GM20000 (cell line): ENCODE results near the gene GYG1.
A peak's percentile ranks its signal among the peaks of the same experiment; 100 is the strongest.

Source experiments
- DNase-seq: peaks from one replicate; pipeline ENCODE4 v3.0.0; 2012; ENCODE audit warnings: low spot score
- TF ChIP-seq, protein P1 (sequence below): IDR thresholded peaks from 2 replicates; pipeline ENCODE4 v1.5.1; 2012; ENCODE audit warnings: mild to moderate bottlenecking, control low read depth; ENCODE audit errors: extremely low read depth, missing control alignments

Gene GYG1

GRCh38 chr3:148991219-148992026, at the start of gene GYG1:
Gene GYG1 (plus strand): TSS chr3:148991540. CDS start chr3:148991641, 101 bp downstream.
- TF ChIP-seq, protein P1, sequence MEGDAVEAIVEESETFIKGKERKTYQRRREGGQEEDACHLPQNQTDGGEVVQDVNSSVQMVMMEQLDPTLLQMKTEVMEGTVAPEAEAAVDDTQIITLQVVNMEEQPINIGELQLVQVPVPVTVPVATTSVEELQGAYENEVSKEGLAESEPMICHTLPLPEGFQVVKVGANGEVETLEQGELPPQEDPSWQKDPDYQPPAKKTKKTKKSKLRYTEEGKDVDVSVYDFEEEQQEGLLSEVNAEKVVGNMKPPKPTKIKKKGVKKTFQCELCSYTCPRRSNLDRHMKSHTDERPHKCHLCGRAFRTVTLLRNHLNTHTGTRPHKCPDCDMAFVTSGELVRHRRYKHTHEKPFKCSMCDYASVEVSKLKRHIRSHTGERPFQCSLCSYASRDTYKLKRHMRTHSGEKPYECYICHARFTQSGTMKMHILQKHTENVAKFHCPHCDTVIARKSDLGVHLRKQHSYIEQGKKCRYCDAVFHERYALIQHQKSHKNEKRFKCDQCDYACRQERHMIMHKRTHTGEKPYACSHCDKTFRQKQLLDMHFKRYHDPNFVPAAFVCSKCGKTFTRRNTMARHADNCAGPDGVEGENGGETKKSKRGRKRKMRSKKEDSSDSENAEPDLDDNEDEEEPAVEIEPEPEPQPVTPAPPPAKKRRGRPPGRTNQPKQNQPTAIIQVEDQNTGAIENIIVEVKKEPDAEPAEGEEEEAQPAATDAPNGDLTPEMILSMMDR = peak; percentile 73
- peak; percentile 94 for DNase-seq

DNA sequence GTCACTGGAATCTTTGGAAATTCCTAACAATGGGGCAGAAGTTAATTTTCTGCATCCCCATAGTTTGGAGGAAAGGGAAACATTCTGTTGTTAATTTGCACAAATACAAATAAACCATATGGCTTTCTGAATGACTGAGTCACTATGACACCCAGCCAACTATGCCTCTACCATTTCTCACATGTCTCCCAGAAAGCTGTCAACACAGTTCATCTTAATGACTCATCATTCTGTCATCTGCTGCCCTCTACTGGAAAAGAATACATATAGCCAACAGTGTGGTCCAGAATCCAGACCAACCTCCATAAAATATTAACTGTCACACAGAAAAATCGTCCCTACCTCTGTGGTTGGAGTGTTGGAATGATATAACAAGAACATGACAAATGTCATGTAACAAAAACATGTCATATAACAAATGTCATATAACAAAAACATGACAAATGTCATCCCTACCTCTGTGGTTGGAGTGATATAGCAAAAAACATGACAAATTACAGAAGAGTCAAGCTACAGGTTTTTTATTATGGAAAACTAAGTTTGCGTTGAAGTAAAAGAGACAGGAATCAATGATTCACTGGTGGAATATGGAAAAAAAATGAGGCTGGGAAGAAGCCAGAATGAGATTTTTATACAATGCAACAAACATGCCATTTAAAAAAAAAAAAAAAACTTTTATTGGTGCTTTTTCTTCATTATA, 47.7 kb upstream of the GYG1 start:
- DNase-seq = peak; percentile 77
- TF ChIP-seq, protein P1 = peak; percentile 65

- TF ChIP-seq, protein P1 = no peak
- no peak for DNase-seq
Measured at GRCh38 chr3:148945116-148945515, 46.2 kb upstream of the GYG1 start.

DNA sequence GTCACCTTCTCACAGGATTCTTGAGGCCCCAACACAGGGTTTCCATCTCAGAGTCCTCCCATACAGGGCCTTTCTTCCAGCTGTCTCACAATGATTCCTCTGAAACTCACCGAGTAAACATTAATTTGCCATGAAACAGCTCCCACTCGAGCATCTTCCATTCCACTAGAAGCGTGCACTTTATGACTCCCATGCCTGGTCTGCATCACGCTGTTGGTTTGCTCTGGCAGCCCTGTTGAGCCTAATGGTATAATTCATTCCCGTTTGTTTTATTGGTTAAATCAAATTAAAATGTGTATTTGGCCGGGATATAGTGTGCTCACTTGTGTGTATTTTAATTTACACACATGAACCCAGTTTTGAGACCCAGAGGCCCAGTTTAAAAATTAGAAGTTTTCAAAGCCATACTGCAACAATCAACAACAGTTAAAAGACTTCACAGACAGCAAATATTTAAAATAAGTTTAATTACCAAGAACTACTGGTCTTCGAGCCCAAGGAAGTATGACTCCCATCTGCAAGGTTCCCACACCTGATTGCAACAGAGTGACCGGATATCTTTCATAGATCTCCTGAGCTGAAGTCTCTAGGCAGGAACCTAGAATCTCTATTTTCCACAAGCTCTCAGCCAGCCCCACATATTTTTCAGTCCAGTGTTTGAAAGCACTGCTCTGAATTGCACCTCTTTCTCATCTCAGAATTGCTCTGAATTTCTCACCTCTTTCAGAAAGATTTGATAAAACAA, 42.3 kb upstream of the GYG1 start:
- TF ChIP-seq, protein P1 = no peak
- no peak for DNase-seq

GRCh38 chr3:148950806-148951205, 40.5 kb upstream of the GYG1 start:
- TF ChIP-seq, protein P1 = no peak
- DNase-seq = no peak

- DNase-seq = no peak
Measured at GRCh38 chr3:148951599-148952361, 39.6 kb upstream of the GYG1 start.

More at GRCh38 chr3:148951599-148952361, 39.6 kb upstream of the GYG1 start:
- TF ChIP-seq, protein P1 = no peak
